ENCODE data around the gene GUSB. TPM values are rescaled to one million over a fixed set of nuclear protein-coding genes. Genes with fewer than 3 reads are reported as not detected.
"Not testable (repeated sequence)": the region's sequence is repeated elsewhere in the genome, so short reads cannot be mapped to it uniquely, and the experiment has no call there.

GUSB gene
- total RNA-seq, 2 experiments from 2014 or later = 49.5 to 50.9 TPM

GRCh38 chr7:65967361-65968155 is 14.5 kb downstream of the GUSB start:
- POLR2A ChIA-PET = no interaction called here
- Histone ChIP-seq H3K36me3 (ENCODE audit: insufficient read depth, low read length) (peaks cover 99% of the 10 kb centered on the region), H3K9me3 (ENCODE audit: low read length) (no peaks in the 10 kb centered on the region), H3K4me2 (ENCODE audit: low read length) (no peak overlapping the region), H3K27ac (ENCODE audit: low read depth, low read length, poor library complexity, severe bottlenecking) (no peak overlapping the region), H3K9me2 (ENCODE audit: insufficient read depth, low read length) (no peaks in the 10 kb centered on the region), H3K4me3 (ENCODE audit: low read depth, low read length, poor library complexity, severe bottlenecking) (no peak overlapping the region), H2AFZ (ENCODE audit: low read length) (no peak overlapping the region), H3K4me1 (ENCODE audit: insufficient read depth, low read length, poor library complexity, severe bottlenecking) (no peaks in the 10 kb centered on the region), H3K79me2 (ENCODE audit: insufficient read depth, low read depth, low read length) (no peaks in the 10 kb centered on the region), H4K20me1 (ENCODE audit: insufficient read depth, low read length) (no peaks in the 10 kb centered on the region)
- intact Hi-C loops (cut with micrococcal nuclease; ENCODE audit: unreplicated experiment) = no loop called here
- DNase-seq (ENCODE audit: low spot score) = no peak
- no TSS peak for BruUV-seq (replicated peaks)
- TF ChIP-seq CTCF (conservative IDR thresholded peaks at IDR 0.05; ENCODE audit: low read length) (no peak), EZH2phosphoT487 (IDR thresholded peaks at IDR 0.05; ENCODE audit: borderline replicate concordance, low read depth, low read length) (no peak)
- CTCF ChIA-PET (ENCODE audit: unreplicated experiment) = no interaction called here

GRCh38 chr7:65966146-65966545 is 15.9 kb downstream of the GUSB start:
- Histone ChIP-seq H3K36me3 (ENCODE audit: insufficient read depth, low read length) (peaks cover 99% of the 10 kb centered on the region), H3K9me3 (ENCODE audit: low read length) (no peaks in the 10 kb centered on the region), H3K4me2 (ENCODE audit: low read length) (no peak overlapping the region), H3K9me2 (ENCODE audit: insufficient read depth, low read length) (no peaks in the 10 kb centered on the region), H3K79me2 (ENCODE audit: insufficient read depth, low read depth, low read length) (no peaks in the 10 kb centered on the region), H3K4me3 (ENCODE audit: low read depth, low read length, poor library complexity, severe bottlenecking) (no peak overlapping the region), H3K27ac (ENCODE audit: low read depth, low read length, poor library complexity, severe bottlenecking) (no peak overlapping the region), H2AFZ (ENCODE audit: low read length) (no peak overlapping the region), H4K20me1 (ENCODE audit: insufficient read depth, low read length) (no peaks in the 10 kb centered on the region), H3K4me1 (ENCODE audit: insufficient read depth, low read length, poor library complexity, severe bottlenecking) (no peaks in the 10 kb centered on the region)
- ChIA-PET CTCF (ENCODE audit: unreplicated experiment) (no interaction called here), POLR2A (no interaction called here)
- intact Hi-C loops (cut with micrococcal nuclease; ENCODE audit: unreplicated experiment) = no loop called here
- no TSS peak for BruUV-seq (replicated peaks)
- DNase-seq (ENCODE audit: low spot score) = no peak
- TF ChIP-seq CTCF (conservative IDR thresholded peaks at IDR 0.05; ENCODE audit: low read length) (no peak), EZH2phosphoT487 (IDR thresholded peaks at IDR 0.05; ENCODE audit: borderline replicate concordance, low read depth, low read length) (no peak)

- H2AFZ ChIP-seq (ENCODE audit: low read length); H3K4me2 ChIP-seq (ENCODE audit: low read length); H4K20me1 ChIP-seq (ENCODE audit: insufficient read depth, low read length); H3K9me3 ChIP-seq (ENCODE audit: low read length); BruUV-seq (replicated peaks); H3K4me1 ChIP-seq (ENCODE audit: insufficient read depth, low read length, poor library complexity, severe bottlenecking); CTCF ChIA-PET (ENCODE audit: unreplicated experiment); H3K9me2 ChIP-seq (ENCODE audit: insufficient read depth, low read length); DNase-seq (ENCODE audit: low spot score); H3K27ac ChIP-seq (ENCODE audit: low read depth, low read length, poor library complexity, severe bottlenecking); intact Hi-C loops (cut with micrococcal nuclease; ENCODE audit: unreplicated experiment); POLR2A ChIA-PET; H3K79me2 ChIP-seq (ENCODE audit: insufficient read depth, low read depth, low read length); H3K4me3 ChIP-seq (ENCODE audit: low read depth, low read length, poor library complexity, severe bottlenecking): not testable (repeated sequence)
- H3K36me3 ChIP-seq (ENCODE audit: insufficient read depth, low read length) = peaks cover 99% of the 10 kb centered on the region
These were observed 17.3 kb downstream of the GUSB start for GRCh38 chr7:65964671-65965070.
